Measurements from ENCODE around the gene SLC35E1. TPM values are rescaled to one million over a fixed set of nuclear protein-coding genes. Genes with fewer than 3 reads are reported as not detected.
"Not testable (repeated sequence)": the region's sequence is repeated elsewhere in the genome, so short reads cannot be mapped to it uniquely, and the experiment has no call there.

The SLC35E1 gene
- total and polyA plus RNA-seq, 7 experiments from 2014 or later = 13.3 to 67.3 (median 33.7) TPM

GRCh38 chr19:16518483-16519229 lies 53.6 kb downstream of the SLC35E1 start:
- no peak for DNase-seq
- ChIA-PET POLR2A (interaction anchor here (0.6 kb wide), 1 partner anchor 182 kb away, joined by 3 read pairs; no protein-coding TSS in a partner anchor), CTCF (no interaction called here)
- peaks cover 5 to 69% (median 11%) of the 10 kb centered on the region in 3 experiments for H3K36me3 ChIP-seq (ENCODE audit: control insufficient read depth in 2 of 3, insufficient read depth in 3 of 3, low read length in 3 of 3)
- no peaks in the 10 kb centered on the region for H3K9me3 Mint-ChIP-seq
- peaks cover 0 to 11% of the 10 kb centered on the region in 2 donors for H3K4me1 ChIP-seq (ENCODE audit: control insufficient read depth in 2 of 2, insufficient read depth in 2 of 2, low read length in 2 of 2)
- intact Hi-C loops (cut with micrococcal nuclease) = no loop called here
- H3K27ac ChIP-seq (ENCODE audit: low read depth, low read length) = no peak overlapping the region
- H3K36me3 Mint-ChIP-seq = peaks cover 0 to 39% (median 9%) of the 10 kb centered on the region in 5 donors
- no peaks in the 10 kb centered on the region for H3K27me3 Mint-ChIP-seq
- no peak overlapping the region for H3K4me3 ChIP-seq (ENCODE audit: low read length)
- no peak for ATAC-seq
- H3K4me1 Mint-ChIP-seq = peaks cover 0 to 4% (median 0%) of the 10 kb centered on the region in 7 donors
- H3K9me3 ChIP-seq (ENCODE audit: control insufficient read depth in 2 of 3, low read length in 3 of 3) = no peaks in the 10 kb centered on the region
- no peak overlapping the region for H3K4me3 Mint-ChIP-seq
- H3K27ac Mint-ChIP-seq = no peak overlapping the region
- H3K27me3 ChIP-seq (ENCODE audit: control insufficient read depth in 2 of 2, insufficient read depth in 2 of 2, low read length in 2 of 2) = no peaks in the 10 kb centered on the region

GRCh38 chr19:16518061-16518460 lies 54.2 kb downstream of the SLC35E1 start:
- no peak overlapping the region for H3K27ac Mint-ChIP-seq
- ATAC-seq = no peak
- peaks cover 0 to 11% of the 10 kb centered on the region in 2 donors for H3K4me1 ChIP-seq (ENCODE audit: control insufficient read depth in 2 of 2, insufficient read depth in 2 of 2, low read length in 2 of 2)
- no peaks in the 10 kb centered on the region for H3K27me3 ChIP-seq (ENCODE audit: control insufficient read depth in 2 of 2, insufficient read depth in 2 of 2, low read length in 2 of 2)
- H3K27me3 Mint-ChIP-seq = no peaks in the 10 kb centered on the region
- no peaks in the 10 kb centered on the region for H3K9me3 ChIP-seq (ENCODE audit: control insufficient read depth in 2 of 3, low read length in 3 of 3)
- POLR2A ChIA-PET = interaction anchor here (0.6 kb wide), 1 partner anchor 181 kb away, joined by 3 read pairs; no protein-coding TSS in a partner anchor
- H3K36me3 Mint-ChIP-seq = peaks cover 0 to 36% (median 7%) of the 10 kb centered on the region in 5 donors
- CTCF ChIA-PET = no interaction called here
- DNase-seq = no peak
- H3K4me1 Mint-ChIP-seq = peaks cover 0 to 4% (median 0%) of the 10 kb centered on the region in 7 donors
- no peak overlapping the region for H3K4me3 Mint-ChIP-seq
- peaks cover 0 to 65% (median 11%) of the 10 kb centered on the region in 3 experiments for H3K36me3 ChIP-seq (ENCODE audit: control insufficient read depth in 2 of 3, insufficient read depth in 3 of 3, low read length in 3 of 3)
- no peak overlapping the region for H3K4me3 ChIP-seq (ENCODE audit: low read length)
- no peaks in the 10 kb centered on the region for H3K9me3 Mint-ChIP-seq
- no peak overlapping the region for H3K27ac ChIP-seq (ENCODE audit: low read depth, low read length)
- intact Hi-C loops (cut with micrococcal nuclease) = no loop called here

GRCh38 chr19:16516923-16517610 lies 55.1 kb downstream of the SLC35E1 start:
- CTCF ChIA-PET = no interaction called here
- H3K36me3 Mint-ChIP-seq = peaks cover 0 to 32% (median 3%) of the 10 kb centered on the region in 5 donors
- DNase-seq = no peak
- Histone ChIP-seq H3K27ac (ENCODE audit: low read depth, low read length) (no peak overlapping the region), H3K4me3 (ENCODE audit: low read length) (no peak overlapping the region), H3K36me3 (ENCODE audit: control insufficient read depth in 2 of 3, insufficient read depth in 3 of 3, low read length in 3 of 3) (peaks cover 0 to 62% (median 11%) of the 10 kb centered on the region in 3 experiments), H3K27me3 (ENCODE audit: control insufficient read depth in 2 of 2, insufficient read depth in 2 of 2, low read length in 2 of 2) (no peaks in the 10 kb centered on the region), H3K4me1 (ENCODE audit: control insufficient read depth in 2 of 2, insufficient read depth in 2 of 2, low read length in 2 of 2) (peaks cover 0 to 11% of the 10 kb centered on the region in 2 donors), H3K9me3 (ENCODE audit: control insufficient read depth in 2 of 3, low read length in 3 of 3) (no peaks in the 10 kb centered on the region)
- no peaks in the 10 kb centered on the region for H3K27me3 Mint-ChIP-seq
- peaks cover 0 to 4% (median 0%) of the 10 kb centered on the region in 7 donors for H3K4me1 Mint-ChIP-seq
- peak; percentile 26 for ATAC-seq
- POLR2A ChIA-PET = no interaction called here
- H3K27ac Mint-ChIP-seq = peak overlapping the region in 2 of 9 donors; percentile 38 to 47
- intact Hi-C loops (cut with micrococcal nuclease) = no loop called here
- H3K4me3 Mint-ChIP-seq = no peak overlapping the region
- H3K9me3 Mint-ChIP-seq = no peaks in the 10 kb centered on the region

GRCh38 chr19:16516381-16516780 lies 55.8 kb downstream of the SLC35E1 start:
- no peak overlapping the region for H3K27ac Mint-ChIP-seq
- H3K36me3 Mint-ChIP-seq = peaks cover 0 to 34% (median 5%) of the 10 kb centered on the region in 5 donors
- H3K4me3 ChIP-seq (ENCODE audit: low read length) = no peak overlapping the region
- ChIA-PET CTCF (interaction anchor here (0.6 kb wide), 1 partner anchor 260 kb away, joined by 4 read pairs; no protein-coding TSS in a partner anchor), POLR2A (no interaction called here)
- no peaks in the 10 kb centered on the region for H3K9me3 ChIP-seq (ENCODE audit: control insufficient read depth in 2 of 3, low read length in 3 of 3)
- no peaks in the 10 kb centered on the region for H3K27me3 ChIP-seq (ENCODE audit: control insufficient read depth in 2 of 2, insufficient read depth in 2 of 2, low read length in 2 of 2)
- ATAC-seq = no peak
- DNase-seq = no peak
- no peaks in the 10 kb centered on the region for H3K27me3 Mint-ChIP-seq
- no peak overlapping the region for H3K27ac ChIP-seq (ENCODE audit: low read depth, low read length)
- H3K4me1 Mint-ChIP-seq = peaks cover 0 to 4% (median 0%) of the 10 kb centered on the region in 7 donors
- H3K4me1 ChIP-seq (ENCODE audit: control insufficient read depth in 2 of 2, insufficient read depth in 2 of 2, low read length in 2 of 2) = peaks cover 0 to 11% of the 10 kb centered on the region in 2 donors
- H3K4me3 Mint-ChIP-seq = no peak overlapping the region
- peaks cover 0 to 55% (median 11%) of the 10 kb centered on the region in 3 experiments for H3K36me3 ChIP-seq (ENCODE audit: control insufficient read depth in 2 of 3, insufficient read depth in 3 of 3, low read length in 3 of 3)
- intact Hi-C loops (cut with micrococcal nuclease) = no loop called here
- H3K9me3 Mint-ChIP-seq = no peaks in the 10 kb centered on the region

- no peak for ATAC-seq
- ChIA-PET CTCF (no interaction called here), POLR2A (no interaction called here)
- no peaks in the 10 kb centered on the region for H3K27me3 Mint-ChIP-seq
- Histone ChIP-seq H3K27me3 (ENCODE audit: control insufficient read depth in 2 of 2, insufficient read depth in 2 of 2, low read length in 2 of 2) (no peaks in the 10 kb centered on the region), H3K9me3 (ENCODE audit: control insufficient read depth in 2 of 3, low read length in 3 of 3) (no peaks in the 10 kb centered on the region), H3K4me1 (ENCODE audit: control insufficient read depth in 2 of 2, insufficient read depth in 2 of 2, low read length in 2 of 2) (peaks cover 0 to 11% of the 10 kb centered on the region in 2 donors), H3K27ac (ENCODE audit: low read depth, low read length) (no peak overlapping the region), H3K36me3 (ENCODE audit: control insufficient read depth in 2 of 3, insufficient read depth in 3 of 3, low read length in 3 of 3) (peaks cover 0 to 37% (median 4%) of the 10 kb centered on the region in 3 experiments), H3K4me3 (ENCODE audit: low read length) (no peak overlapping the region)
- no peak overlapping the region for H3K27ac Mint-ChIP-seq
- H3K4me3 Mint-ChIP-seq = no peak overlapping the region
- no peak for DNase-seq
- peaks cover 0 to 4% (median 0%) of the 10 kb centered on the region in 7 donors for H3K4me1 Mint-ChIP-seq
- peaks cover 0 to 21% (median 5%) of the 10 kb centered on the region in 5 donors for H3K36me3 Mint-ChIP-seq
- intact Hi-C loops (cut with micrococcal nuclease) = no loop called here
- H3K9me3 Mint-ChIP-seq = no peaks in the 10 kb centered on the region
Observed at GRCh38 chr19:16514383-16515019, 57.7 kb downstream of the SLC35E1 start.

GRCh38 chr19:16512611-16513010 lies 59.6 kb downstream of the SLC35E1 start:
- not testable (repeated sequence) for H3K4me3 Mint-ChIP-seq

More at GRCh38 chr19:16512611-16513010, 59.6 kb downstream of the SLC35E1 start:
- H3K4me1 ChIP-seq (ENCODE audit: control insufficient read depth in 2 of 2, insufficient read depth in 2 of 2, low read length in 2 of 2); ATAC-seq; H3K4me3 ChIP-seq (ENCODE audit: low read length); intact Hi-C loops (cut with micrococcal nuclease); H3K27me3 ChIP-seq (ENCODE audit: control insufficient read depth in 2 of 2, insufficient read depth in 2 of 2, low read length in 2 of 2); CTCF ChIA-PET; H3K27ac ChIP-seq (ENCODE audit: low read depth, low read length); H3K27ac Mint-ChIP-seq; H3K4me1 Mint-ChIP-seq; DNase-seq; H3K27me3 Mint-ChIP-seq; H3K9me3 Mint-ChIP-seq; H3K9me3 ChIP-seq (ENCODE audit: control insufficient read depth in 2 of 3, low read length in 3 of 3); POLR2A ChIA-PET: not testable (repeated sequence)
- peaks cover 0 to 13% (median 3%) of the 10 kb centered on the region in 5 donors for H3K36me3 Mint-ChIP-seq
- peaks cover 0 to 23% (median 0%) of the 10 kb centered on the region in 3 experiments for H3K36me3 ChIP-seq (ENCODE audit: control insufficient read depth in 2 of 3, insufficient read depth in 3 of 3, low read length in 3 of 3)
